GM12878 (cell line): ENCODE measurements around the gene HSPB6. TPM values are rescaled to one million over a fixed set of nuclear protein-coding genes. Genes with fewer than 3 reads are reported as not detected.

ENCODE experiments used
- ATAC-seq: fragments of 200-7000 bp; cut with Tn5 transposase; 3 replicates; pipeline ENCODE4 v1.9.1; 2020; ENCODE audit warnings: mild to moderate bottlenecking, moderate library complexity
- BruUV-seq: library from RNA; stranded (reverse); fragments of 400-500 nt; replicated peaks from 2 replicates; lab custom pipeline; 2021; lab: Mats Ljungman, UMichigan
- CTCF ChIA-PET: fragments of 300-600 bp; sonication (Branson Sonifier 250); formaldehyde crosslinking; extraction: SDS; loops from one replicate; lab custom pipeline; 2021; ENCODE audit warnings: inconsistent platforms; lab: Yijun Ruan, JAX
- POLR2A ChIA-PET: fragments of 350-600 bp; formaldehyde crosslinking; extraction: SDS; loops from one replicate; lab custom pipeline; 2021; ENCODE audit warnings: inconsistent platforms; lab: Charles Lee
- RAD21 ChIA-PET: fragments of 300-600 bp; sonication (Branson Sonifier 250); formaldehyde crosslinking; loops from one replicate; lab custom pipeline; 2023; ENCODE audit warnings: antibody characterized with exemption; ENCODE audit not compliant: unreplicated experiment; lab: Charles Lee
- SMC1A ChIA-PET: fragments of 300-600 bp; sonication (Branson Sonifier 250); formaldehyde crosslinking; loops from one replicate; lab custom pipeline; 2023; ENCODE audit not compliant: unreplicated experiment, uncharacterized antibody; lab: Charles Lee
- DNase-seq: peaks from one replicate; pipeline ENCODE4 v3.0.0-alpha.2; 2011; ENCODE audit warnings: low read depth, low spot score
- FAIRE-seq: peaks from 3 replicates; lab custom pipeline; 2011; peaks lifted over from hg19 to GRCh38; lab: Jason Lieb, UNC
- H2AFZ ChIP-seq: 2 replicates; pipeline ENCODE4 v1.6.0; 2011; ENCODE audit warnings: low read depth, low read length, control low read depth; ENCODE audit not compliant: control insufficient read depth
- H3K27ac ChIP-seq: 2 replicates; pipeline ENCODE4 v1.5.1; 2011; ENCODE audit warnings: control low read depth; ENCODE audit not compliant: control insufficient read depth, insufficient read depth
- H3K27me3 ChIP-seq, 2 experiments: replicated peaks in 1 of 2; 2 replicates each; pipeline versions ENCODE4 v1.6.0 to v1.6.1; 2011; ENCODE audit warnings: low read length in 1 of 2; ENCODE audit not compliant: control insufficient read depth in 2 of 2, insufficient read depth in 2 of 2
- H3K36me3 ChIP-seq, 2 experiments: 2 replicates each; pipeline ENCODE4 v1.5.1; 2011; ENCODE audit warnings: low read length in 1 of 2; ENCODE audit not compliant: control insufficient read depth in 2 of 2, insufficient read depth in 2 of 2
- H3K4me1 ChIP-seq: 2 replicates; pipeline ENCODE4 v1.6.1; 2011; ENCODE audit warnings: mild to moderate bottlenecking, low read length, moderate library complexity, mixed read lengths; ENCODE audit not compliant: control insufficient read depth, insufficient read depth
- H3K4me2 ChIP-seq: 2 replicates; pipeline ENCODE4 v1.6.0; 2011; ENCODE audit warnings: control low read depth; ENCODE audit not compliant: control insufficient read depth, insufficient read depth
- H3K4me3 ChIP-seq: fragments of 200-600 bp; sonication (generic); 2 replicates; pipeline ENCODE4 v1.5.1; 2016
- H3K79me2 ChIP-seq: 2 replicates; pipeline ENCODE4 v1.6.0; 2011; ENCODE audit warnings: low read length; ENCODE audit not compliant: control insufficient read depth, insufficient read depth
- H3K9ac ChIP-seq: 2 replicates; pipeline ENCODE4 v1.8.0; 2011; ENCODE audit warnings: low read length, control low read depth, mixed read lengths; ENCODE audit not compliant: control insufficient read depth, insufficient read depth
- H3K9me3 ChIP-seq: replicated peaks from 3 replicates; pipeline ENCODE4 v1.5.1; 2011; ENCODE audit warnings: mild to moderate bottlenecking, low read length; ENCODE audit not compliant: control insufficient read depth, insufficient read depth
- H4K20me1 ChIP-seq: 2 replicates; pipeline ENCODE4 v1.6.0; 2011; ENCODE audit not compliant: control insufficient read depth, insufficient read depth
- BCL11A ChIP-seq: IDR thresholded peaks from 2 replicates; pipeline ENCODE4 v1.6.1; 2011; ENCODE audit warnings: low read depth, low read length
- CHD4 ChIP-seq: fragments of 200-600 bp; sonication (generic); IDR thresholded peaks from 2 replicates; pipeline ENCODE4 v1.6.1; 2016; ENCODE audit warnings: mild to moderate bottlenecking
- EZH2 ChIP-seq: IDR thresholded peaks from 2 replicates; pipeline ENCODE4 v1.6.1; 2012; ENCODE audit warnings: low read depth, mild to moderate bottlenecking, control low read depth, inconsistent platforms, low read length, borderline replicate concordance; ENCODE audit not compliant: control insufficient read depth
- HDAC2 ChIP-seq: fragments of 200-600 bp; sonication (generic); IDR thresholded peaks from 2 replicates; pipeline ENCODE4 v1.6.1; 2017
- KLF5 ChIP-seq: fragments of 450-650 bp; IDR thresholded peaks from 2 replicates; pipeline ENCODE4 v1.6.1; 2014; ENCODE audit warnings: mild to moderate bottlenecking; ENCODE audit not compliant: partially characterized antibody
- MTA3 ChIP-seq: IDR thresholded peaks from 2 replicates; pipeline ENCODE4 v1.6.1; 2012; ENCODE audit warnings: low read length, inconsistent platforms, borderline replicate concordance
- MXI1 ChIP-seq: fragments of 150-350 bp; IDR thresholded peaks from 2 replicates; pipeline ENCODE4 v1.6.1; 2011; ENCODE audit warnings: low read depth, mild to moderate bottlenecking, inconsistent platforms, low read length, improper control_type of control experiment
- NFIC ChIP-seq: IDR thresholded peaks from 2 replicates; pipeline ENCODE4 v1.6.1; 2012; ENCODE audit warnings: low read depth, mild to moderate bottlenecking, inconsistent platforms, low read length, moderate library complexity
- NFXL1 ChIP-seq: fragments of 450-650 bp; IDR thresholded peaks from 2 replicates; pipeline ENCODE4 v1.6.1; 2017; ENCODE audit warnings: antibody characterized with exemption, mild to moderate bottlenecking, borderline replicate concordance
- PAX8 ChIP-seq: fragments of 450-650 bp; IDR thresholded peaks from 2 replicates; pipeline ENCODE4 v1.6.1; 2017; ENCODE audit warnings: mild to moderate bottlenecking, moderate library complexity
- RFX5 ChIP-seq: IDR thresholded peaks from 2 replicates; pipeline ENCODE4 v1.6.1; 2011; ENCODE audit warnings: low read depth, low read length, improper control_type of control experiment
- SP1 ChIP-seq: IDR thresholded peaks from one replicate; pipeline ENCODE4 v1.6.1; 2011; ENCODE audit warnings: low read depth, low read length
- TARDBP ChIP-seq: IDR thresholded peaks from 2 replicates; pipeline ENCODE4 v1.6.1; 2016; ENCODE audit warnings: borderline replicate concordance
- TCF3 ChIP-seq: IDR thresholded peaks from 2 replicates; pipeline ENCODE4 v1.6.1; 2012; ENCODE audit warnings: low read depth, mild to moderate bottlenecking, low read length, borderline replicate concordance; ENCODE audit not compliant: insufficient read depth
- WGBS: methylation state at CpG from one replicate; pipeline ENCODE4 v1.1.6; 2016; ENCODE audit warnings: low lambda C conversion rate; ENCODE audit not compliant: insufficient replicate concordance, insufficient coverage; ENCODE audit errors: missing lambda C conversion rate; 5-methylcytosine and 5-hydroxymethylcytosine counted together
- in situ Hi-C: fragments of 300-500 bp; cut with MboI; formaldehyde crosslinking; loops from 9 replicates; pipeline ENCODE4 v1.14.3; 2018; ENCODE audit warnings: mixed read lengths
- intact Hi-C: fragments of 100-400 bp; cut with micrococcal nuclease; formaldehyde crosslinking; loops from one replicate; pipeline ENCODE4 v1.14.2; 2022; ENCODE audit not compliant: unreplicated experiment
- polyA plus RNA-seq, 11 experiments: library from polyadenylated mRNA; depleted of rRNA in 4 of 11; unstranded in 6 of 11; stranded (reverse) in 5 of 11; fragments of >200 nt; fragmentation: Nextera tagmentation in 4 of 11; fragmentation: Illumina TruSeq in 1 of 11; extraction: Ambion mirVana in 4 of 11; extraction: Trizol in 1 of 11; gene quantifications; 1 replicate in 1 of 11; 2 replicates in 10 of 11; pipeline versions ENCODE4 v1.2.1 to v1.2.3, GENCODE V29; 2011 to 2016; ENCODE audit warnings: inconsistent platforms in 2 of 11, missing spikeins in 2 of 11, low read depth in 1 of 11
- total RNA-seq, 4 experiments: library from RNA; depleted of rRNA in 3 of 4; stranded (reverse); fragments of >200 nt in 3 of 4; fragmentation: Illumina TruSeq in 1 of 4; extraction: Trizol in 1 of 4; gene quantifications; 2 replicates each; pipeline versions ENCODE4 v1.2.1 to v1.2.3, GENCODE V29; 2013 to 2021
- TF ChIP-seq, protein P1 (sequence below): IDR thresholded peaks from 2 replicates; pipeline ENCODE4 v1.6.1; 2011; ENCODE audit warnings: low read depth, mild to moderate bottlenecking, low read length, moderate library complexity, borderline replicate concordance; ENCODE audit errors: extremely low read depth
- TF ChIP-seq, protein P2 (sequence below): fragments of 450-650 bp; IDR thresholded peaks from 2 replicates; pipeline ENCODE4 v1.6.1; 2017; ENCODE audit warnings: mild to moderate bottlenecking, moderate library complexity

HSPB6 gene
- total and polyA plus RNA-seq, 10 of the 15 experiments (the other 5 are each of a cell fraction or from before 2014, with no cell fraction given): 0.09 to 1.6 (median 0.36) TPM; not detected in 4

GRCh38 chr19:35781650-35782049 lies 24.8 kb upstream of the HSPB6 start:
- no peaks in the 10 kb centered on the region; a peak in 1 of 4 replicates for H3K36me3 ChIP-seq
- CTCF ChIA-PET: no interaction called here
- no peak overlapping the region for H3K9ac ChIP-seq
- H3K4me3 ChIP-seq: no peak overlapping the region
- H4K20me1 ChIP-seq: no peaks in the 10 kb centered on the region
- POLR2A ChIA-PET: no interaction called here
- H3K27me3 ChIP-seq: no peaks in the 10 kb centered on the region
- RAD21 ChIA-PET: no interaction called here
- SMC1A ChIA-PET: no interaction called here
- intact Hi-C loops (no loop called here), in situ Hi-C loops (no loop called here)
- no peak for TF ChIP-seq SP1
- no peak for TF ChIP-seq EZH2
- TF ChIP-seq RFX5: no peak
- no peak for TF ChIP-seq NFXL1
- no peak overlapping the region for H3K27ac ChIP-seq
- no peak overlapping the region for H2AFZ ChIP-seq
- 91% methylated on average over 9 of the region's 9 CpGs for WGBS
- no peaks in the 10 kb centered on the region for H3K4me1 ChIP-seq
- BruUV-seq: no TSS peak
- FAIRE-seq: no peak
- no peak for ATAC-seq
- no peak overlapping the region for H3K4me2 ChIP-seq
- no peak for DNase-seq
- H3K9me3 ChIP-seq: no peaks in the 10 kb centered on the region
- H3K79me2 ChIP-seq: no peaks in the 10 kb centered on the region

DNA sequence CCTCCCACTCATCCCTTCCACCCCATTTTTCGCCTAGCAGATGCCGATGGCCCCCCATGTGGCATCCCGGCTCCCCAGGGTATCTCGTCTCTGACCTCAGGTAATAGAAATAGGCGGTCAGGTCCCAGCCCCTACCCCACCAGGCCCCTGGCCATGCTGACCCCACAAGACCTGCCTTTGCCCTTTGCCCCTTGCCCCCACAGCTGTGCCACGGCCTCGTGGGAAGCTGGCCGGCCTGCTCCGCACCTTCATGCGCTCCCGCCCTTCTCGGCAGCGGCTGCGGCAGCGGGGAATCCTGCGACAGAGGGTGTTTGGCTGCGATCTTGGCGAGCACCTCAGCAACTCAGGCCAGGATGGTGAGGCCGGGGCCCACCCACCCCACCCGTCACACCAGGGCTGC lies 23.9 kb upstream of the HSPB6 start:
- Histone ChIP-seq H3K9ac (no peak overlapping the region), H3K36me3 (no peaks in the 10 kb centered on the region; a peak in 1 of 4 replicates), H3K4me1 (no peaks in the 10 kb centered on the region), H3K27ac (no peak overlapping the region), H3K4me3 (no peak overlapping the region), H3K4me2 (no peak overlapping the region), H3K79me2 (no peaks in the 10 kb centered on the region), H3K27me3 (no peaks in the 10 kb centered on the region), H3K9me3 (no peaks in the 10 kb centered on the region), H4K20me1 (no peaks in the 10 kb centered on the region), H2AFZ (no peak overlapping the region)
- DNase-seq (no peak), ATAC-seq (no peak), FAIRE-seq (no peak)
- 90% methylated on average over 20 of the region's 20 CpGs for WGBS
- SMC1A ChIA-PET: no interaction called here
- CTCF ChIA-PET: no interaction called here
- POLR2A ChIA-PET: interaction anchor here (1.6 kb wide), 1 partner anchor 33 kb away, joined by 4 read pairs; the partner anchor contains the start of gene LIN37
- in situ Hi-C loops: no loop called here
- intact Hi-C loops: no loop called here
- BruUV-seq: no TSS peak
- RAD21 ChIA-PET: interaction anchor here (0.5 kb wide), 1 partner anchor 69 kb away, joined by 3 read pairs; no protein-coding TSS in a partner anchor
- TF ChIP-seq PAX8 (no peak), TARDBP (no peak), HDAC2 (no peak), BCL11A (no peak), NFIC (no peak), MTA3 (no peak), TCF3 (no peak), CHD4 (no peak), MXI1 (no peak), KLF5 (no peak)
- TF ChIP-seq, protein P1, sequence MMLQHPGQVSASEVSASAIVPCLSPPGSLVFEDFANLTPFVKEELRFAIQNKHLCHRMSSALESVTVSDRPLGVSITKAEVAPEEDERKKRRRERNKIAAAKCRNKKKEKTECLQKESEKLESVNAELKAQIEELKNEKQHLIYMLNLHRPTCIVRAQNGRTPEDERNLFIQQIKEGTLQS: no peak
- TF ChIP-seq, protein P2, sequence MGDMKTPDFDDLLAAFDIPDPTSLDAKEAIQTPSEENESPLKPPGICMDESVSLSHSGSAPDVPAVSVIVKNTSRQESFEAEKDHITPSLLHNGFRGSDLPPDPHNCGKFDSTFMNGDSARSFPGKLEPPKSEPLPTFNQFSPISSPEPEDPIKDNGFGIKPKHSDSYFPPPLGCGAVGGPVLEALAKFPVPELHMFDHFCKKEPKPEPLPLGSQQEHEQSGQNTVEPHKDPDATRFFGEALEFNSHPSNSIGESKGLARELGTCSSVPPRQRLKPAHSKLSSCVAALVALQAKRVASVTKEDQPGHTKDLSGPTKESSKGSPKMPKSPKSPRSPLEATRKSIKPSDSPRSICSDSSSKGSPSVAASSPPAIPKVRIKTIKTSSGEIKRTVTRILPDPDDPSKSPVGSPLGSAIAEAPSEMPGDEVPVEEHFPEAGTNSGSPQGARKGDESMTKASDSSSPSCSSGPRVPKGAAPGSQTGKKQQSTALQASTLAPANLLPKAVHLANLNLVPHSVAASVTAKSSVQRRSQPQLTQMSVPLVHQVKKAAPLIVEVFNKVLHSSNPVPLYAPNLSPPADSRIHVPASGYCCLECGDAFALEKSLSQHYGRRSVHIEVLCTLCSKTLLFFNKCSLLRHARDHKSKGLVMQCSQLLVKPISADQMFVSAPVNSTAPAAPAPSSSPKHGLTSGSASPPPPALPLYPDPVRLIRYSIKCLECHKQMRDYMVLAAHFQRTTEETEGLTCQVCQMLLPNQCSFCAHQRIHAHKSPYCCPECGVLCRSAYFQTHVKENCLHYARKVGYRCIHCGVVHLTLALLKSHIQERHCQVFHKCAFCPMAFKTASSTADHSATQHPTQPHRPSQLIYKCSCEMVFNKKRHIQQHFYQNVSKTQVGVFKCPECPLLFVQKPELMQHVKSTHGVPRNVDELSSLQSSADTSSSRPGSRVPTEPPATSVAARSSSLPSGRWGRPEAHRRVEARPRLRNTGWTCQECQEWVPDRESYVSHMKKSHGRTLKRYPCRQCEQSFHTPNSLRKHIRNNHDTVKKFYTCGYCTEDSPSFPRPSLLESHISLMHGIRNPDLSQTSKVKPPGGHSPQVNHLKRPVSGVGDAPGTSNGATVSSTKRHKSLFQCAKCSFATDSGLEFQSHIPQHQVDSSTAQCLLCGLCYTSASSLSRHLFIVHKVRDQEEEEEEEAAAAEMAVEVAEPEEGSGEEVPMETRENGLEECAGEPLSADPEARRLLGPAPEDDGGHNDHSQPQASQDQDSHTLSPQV: no peak
